Hematopoietic multipotent progenitor cell treated with erythropoietin and hydrocortisone succinate and interleukin-3 and kit ligand, for 4 days (in vitro differentiated cells): ENCODE data around the gene OR10H4.
"Not testable (repeated sequence)": the region's sequence is repeated elsewhere in the genome, so short reads cannot be mapped to it uniquely, and the experiment has no call there.

Experiments
- DNase-seq: peaks from one replicate; pipeline ENCODE4 v3.0.0-alpha.2; 2015

The OR10H4 gene, protein sequence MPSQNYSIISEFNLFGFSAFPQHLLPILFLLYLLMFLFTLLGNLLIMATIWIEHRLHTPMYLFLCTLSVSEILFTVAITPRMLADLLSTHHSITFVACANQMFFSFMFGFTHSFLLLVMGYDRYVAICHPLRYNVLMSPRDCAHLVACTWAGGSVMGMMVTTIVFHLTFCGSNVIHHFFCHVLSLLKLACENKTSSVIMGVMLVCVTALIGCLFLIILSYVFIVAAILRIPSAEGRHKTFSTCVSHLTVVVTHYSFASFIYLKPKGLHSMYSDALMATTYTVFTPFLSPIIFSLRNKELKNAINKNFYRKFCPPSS

DNA sequence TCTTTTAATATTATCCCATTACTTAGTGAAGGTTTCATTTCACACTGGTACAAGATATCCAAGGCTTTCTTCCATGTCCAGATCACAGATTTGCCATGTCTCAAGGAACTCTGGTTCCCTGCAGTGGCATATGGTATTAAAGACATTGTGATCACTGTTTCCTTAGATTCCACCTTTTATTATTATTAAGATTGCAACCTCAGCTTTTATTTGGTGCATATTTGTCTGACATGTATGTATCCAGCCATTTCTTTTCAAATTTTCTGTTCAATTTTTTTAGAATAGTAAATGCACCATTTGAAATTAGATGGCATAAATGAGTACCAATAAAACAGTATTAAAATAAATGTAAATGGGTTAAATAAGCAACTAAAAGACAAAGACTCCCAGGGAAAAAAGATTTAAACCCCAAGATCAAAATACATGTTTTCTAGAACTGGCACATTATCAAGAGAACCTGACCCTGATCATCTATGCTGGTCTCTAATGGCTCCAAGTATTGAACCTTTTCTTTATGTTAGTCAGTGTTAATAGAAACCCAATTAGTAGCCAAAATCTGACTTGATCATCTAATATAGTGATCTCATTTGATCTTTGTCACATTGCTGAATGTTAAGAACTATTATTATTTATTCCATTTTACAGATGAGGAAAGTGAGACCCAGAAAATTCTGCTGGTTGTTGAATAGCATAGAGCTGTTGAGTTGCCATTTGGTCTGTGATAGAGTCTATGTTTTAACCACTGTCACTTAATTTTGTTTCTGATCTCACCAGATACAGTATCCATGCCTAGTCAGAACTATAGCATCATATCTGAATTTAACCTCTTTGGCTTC is at the start of gene OR10H4:
OR10H4 (plus strand) TSS at position 786 of the 836 bp plus-strand sequence; CDS start at position 786, 0 bp downstream.
- DNase-seq, result no peak

DNA sequence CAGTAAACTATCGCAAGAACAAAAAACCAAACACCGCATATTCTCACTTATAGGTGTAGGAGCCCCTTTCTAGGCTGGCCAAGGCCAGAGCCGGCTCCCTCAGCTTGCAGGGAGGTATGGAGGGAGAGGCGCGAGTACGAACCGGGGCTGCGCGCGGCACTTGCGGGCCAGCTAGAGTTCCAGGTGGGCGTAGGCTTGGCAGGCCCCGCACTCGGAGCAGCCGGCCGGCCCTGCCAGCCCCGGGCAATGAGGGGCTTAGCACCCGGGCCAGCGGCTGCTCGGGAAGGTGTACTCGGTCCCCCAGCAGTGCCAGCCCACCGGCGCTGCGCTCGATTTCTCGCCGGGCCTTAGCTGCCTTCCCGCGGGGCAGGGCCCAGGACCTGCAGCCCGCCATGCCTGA is 49.2 kb upstream of the OR10H4 start:
- not testable (repeated sequence) for DNase-seq

DNA sequence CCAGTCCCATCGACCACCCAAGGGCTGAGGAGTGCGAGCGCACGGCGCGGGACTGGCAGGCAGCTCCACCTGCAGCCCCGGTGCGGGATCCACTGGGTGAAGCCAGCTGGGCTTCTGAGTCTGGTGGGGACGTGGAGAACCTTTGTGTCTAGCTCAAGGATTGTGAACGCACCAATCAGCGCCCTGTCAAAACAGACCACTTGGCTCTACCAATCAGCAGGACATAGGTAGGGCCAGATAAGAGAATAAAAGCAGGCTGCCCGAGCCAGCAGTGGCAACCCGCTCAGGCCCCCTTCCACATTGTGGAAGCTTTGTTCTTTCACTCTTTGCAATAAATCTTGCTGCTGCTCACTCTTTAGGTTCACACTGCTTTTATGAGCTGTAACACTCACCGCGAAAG is 48.8 kb upstream of the OR10H4 start:
- peak; percentile 33 for DNase-seq

DNA sequence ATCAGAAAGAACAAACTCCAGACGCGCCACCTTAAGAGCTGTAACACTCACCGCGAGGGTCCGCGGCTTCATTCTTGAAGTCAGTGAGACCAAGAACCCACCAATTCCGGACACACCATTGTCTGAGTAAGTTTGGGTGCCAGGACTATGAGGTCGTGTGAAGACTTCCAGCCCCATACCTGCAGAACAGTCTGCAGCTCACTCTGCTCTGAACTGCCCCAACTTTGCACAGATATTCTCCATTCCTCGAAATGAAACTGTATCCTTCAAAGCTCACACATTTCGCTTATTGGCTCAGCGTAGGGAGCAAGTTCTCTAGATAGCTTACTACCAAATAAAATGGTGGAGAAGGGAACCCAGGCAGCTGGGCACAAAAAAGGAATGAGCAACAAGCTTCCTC is 48.3 kb upstream of the OR10H4 start:
- no peak for DNase-seq

DNA sequence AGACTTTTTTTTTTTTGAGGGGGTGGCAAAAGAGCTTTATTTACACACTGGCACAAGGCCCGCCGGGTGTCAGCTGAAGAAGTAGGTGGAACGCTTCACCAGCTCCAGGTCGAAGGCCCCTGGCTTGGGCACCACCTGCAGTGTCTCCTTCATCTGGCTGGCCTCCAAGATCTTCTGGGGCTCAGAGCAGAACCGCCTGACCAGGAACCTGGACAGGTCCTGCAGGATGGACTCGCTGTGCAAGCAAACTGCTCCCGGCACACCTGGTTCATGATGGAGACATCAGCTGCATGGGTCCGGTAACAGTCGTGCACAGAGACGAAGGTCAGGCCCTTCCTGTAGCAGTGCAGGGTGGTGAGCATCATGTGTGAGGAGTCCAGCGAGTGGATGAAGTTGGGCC is 46.6 kb upstream of the OR10H4 start:
- no peak for DNase-seq

DNA sequence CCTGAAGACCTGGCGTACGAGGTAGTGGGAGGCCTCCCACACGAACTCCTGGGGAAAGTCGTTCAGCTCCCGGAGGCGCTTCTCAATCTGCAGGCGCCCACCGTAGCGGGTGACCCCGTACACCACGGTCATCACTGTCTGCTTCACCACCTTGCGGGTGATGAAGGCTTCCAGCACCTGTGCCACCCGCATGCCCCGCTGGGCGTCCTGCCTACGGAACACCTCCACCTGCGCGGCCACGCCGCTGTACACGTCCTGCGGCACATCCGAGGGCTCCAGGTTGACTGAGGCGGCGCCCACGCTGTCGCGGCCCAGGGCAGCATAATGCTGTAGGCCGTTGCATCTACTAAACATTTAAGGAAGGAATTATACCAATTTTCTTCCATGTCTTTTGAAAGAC is 45.9 kb upstream of the OR10H4 start:
- not testable (repeated sequence) for DNase-seq

DNA sequence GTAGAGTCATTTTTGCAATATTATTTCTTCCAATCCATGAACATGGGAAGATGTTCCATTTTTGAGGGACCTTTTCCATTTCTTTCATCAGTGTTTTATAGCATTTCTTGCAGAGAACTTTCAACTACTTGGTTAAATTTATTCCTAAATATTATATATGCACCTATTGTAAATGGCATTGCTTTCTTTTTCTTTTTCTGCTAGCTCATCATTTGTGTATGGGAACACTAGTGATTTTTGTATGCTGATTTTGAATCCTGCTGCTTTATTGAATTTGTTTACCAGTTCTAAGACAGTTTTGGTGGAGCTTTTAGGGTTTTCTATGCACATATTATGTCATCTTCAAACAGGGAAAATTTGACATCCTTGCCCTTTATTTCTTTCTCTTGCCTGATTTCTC is 43.8 kb upstream of the OR10H4 start:
- no peak for DNase-seq

DNA sequence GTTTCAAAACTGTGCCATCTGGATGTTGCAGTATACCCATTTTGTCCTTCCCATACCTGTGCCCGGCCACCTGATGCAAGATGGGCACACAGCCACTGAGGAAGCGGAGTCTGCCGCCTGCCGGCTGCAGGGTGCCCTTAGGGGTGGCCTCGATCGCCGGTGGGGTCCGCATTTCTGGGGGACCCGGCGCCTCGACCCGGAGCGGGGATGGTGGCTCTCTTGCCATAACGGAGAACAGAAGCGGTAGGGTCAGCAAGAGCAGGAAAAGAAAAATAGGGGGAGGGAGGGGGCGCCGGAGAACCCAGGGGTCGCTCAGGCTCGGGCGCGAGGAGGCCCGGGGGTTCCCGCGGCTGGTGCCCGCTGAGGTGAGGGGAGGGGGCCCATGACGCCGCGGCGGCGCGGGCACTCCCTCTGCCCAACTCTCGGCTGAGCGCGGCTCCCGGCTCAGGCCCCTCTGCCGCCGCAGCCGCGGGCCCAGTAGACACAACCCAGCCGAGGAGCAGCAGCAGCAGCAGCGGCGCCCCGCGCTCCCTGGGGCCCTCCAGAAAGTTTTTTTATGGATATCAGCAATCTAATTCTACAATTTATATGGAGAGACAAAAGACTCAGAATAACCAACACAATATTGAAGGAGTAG is 37.1 kb upstream of the OR10H4 start:
- peak; percentile 54 for DNase-seq

DNA sequence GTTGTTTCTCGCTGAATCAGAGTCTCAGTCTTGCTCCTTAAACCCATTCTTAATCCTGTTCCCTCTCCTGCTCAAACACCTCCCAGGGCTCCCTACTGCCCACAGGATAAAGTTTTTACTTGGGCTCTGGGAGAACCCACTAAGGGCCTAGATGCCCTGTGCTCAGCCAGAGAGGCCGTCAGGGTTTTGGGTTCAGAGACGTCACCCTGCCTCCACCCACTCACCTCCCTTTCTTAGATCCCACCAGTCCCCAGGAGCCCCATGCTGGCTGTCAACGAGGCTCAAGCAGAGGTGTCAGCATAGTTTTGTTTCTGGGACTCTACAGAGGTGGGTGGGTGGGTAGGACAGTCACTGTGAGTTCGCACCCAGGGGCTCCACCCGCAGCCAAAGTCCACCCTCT is 35.4 kb upstream of the OR10H4 start:
- DNase-seq, result no peak

DNA sequence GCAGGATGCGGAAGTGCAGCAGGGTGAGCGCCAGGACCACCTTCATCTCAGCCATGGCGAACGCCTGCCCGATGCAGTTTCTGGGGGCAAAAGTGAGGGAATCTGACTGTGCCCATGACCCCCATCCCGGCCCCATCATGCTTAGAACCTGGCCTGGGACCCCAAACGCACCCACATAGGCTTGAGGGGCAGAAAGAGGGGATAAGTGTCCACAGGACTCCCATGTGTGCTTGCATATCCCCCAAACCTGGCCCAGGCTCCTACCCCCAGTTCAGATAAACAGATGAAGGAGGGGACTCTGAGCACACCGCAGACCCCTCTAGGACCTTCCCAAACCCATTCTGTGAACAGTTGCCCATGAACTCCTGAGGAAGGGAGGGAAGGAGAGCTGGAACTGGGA is 35.0 kb upstream of the OR10H4 start:
- DNase-seq, result no peak

DNA sequence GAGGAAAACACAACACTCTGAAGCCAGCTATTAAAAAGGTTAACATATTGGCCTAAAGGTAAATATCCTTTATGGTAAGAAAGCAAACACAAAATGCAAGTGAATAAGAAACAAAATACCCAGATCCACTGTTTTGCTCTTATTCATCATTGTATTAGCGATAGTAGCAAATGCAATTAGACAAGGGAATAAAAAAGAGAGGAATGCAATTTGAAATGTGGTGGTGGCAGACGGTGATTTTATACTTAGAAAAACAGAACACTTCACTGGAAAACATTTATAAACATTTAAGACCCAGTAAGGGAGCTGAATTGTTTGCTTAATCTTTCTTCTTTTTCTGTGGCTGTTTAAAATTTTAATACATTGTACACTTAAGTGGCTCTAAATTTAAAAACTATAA is 33.7 kb upstream of the OR10H4 start:
- no peak for DNase-seq

DNA sequence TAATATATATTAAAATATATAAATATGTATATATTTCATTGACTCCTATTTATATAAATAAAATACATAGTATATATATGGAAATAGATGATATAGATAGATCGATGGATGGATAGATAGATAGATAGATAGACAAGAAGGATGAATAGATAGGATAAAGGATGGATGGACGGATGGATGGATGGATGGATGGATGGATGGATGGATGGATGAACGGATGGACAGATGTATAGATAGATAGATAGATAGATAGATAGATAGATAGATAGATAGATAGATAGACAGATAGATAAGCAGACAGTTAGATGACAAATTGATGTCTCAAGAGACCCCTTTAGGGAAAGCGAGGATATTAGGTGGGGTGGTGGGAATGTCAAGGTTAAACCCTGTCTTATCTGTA is 29.6 kb upstream of the OR10H4 start:
- no peak for DNase-seq

DNA sequence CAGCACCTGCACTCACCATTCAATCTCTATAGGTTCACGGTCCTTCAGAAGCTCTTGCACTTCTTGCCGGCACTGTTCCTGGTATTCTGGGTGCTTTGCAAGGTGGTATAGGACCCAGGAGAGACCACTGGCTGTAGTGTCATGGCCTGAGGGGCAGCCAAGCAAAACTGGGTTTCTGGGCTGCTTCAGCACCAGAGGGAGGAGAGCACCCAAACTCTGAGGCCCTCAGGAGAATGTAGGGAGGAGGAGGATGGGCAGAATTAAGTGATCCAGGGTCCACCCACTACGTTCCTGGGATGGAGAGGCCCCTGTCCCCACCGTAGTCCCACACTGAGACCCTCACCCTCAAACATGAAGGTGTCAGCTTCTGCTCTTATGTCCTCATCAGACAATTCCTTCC is 26.8 kb upstream of the OR10H4 start:
- DNase-seq, result no peak

DNA sequence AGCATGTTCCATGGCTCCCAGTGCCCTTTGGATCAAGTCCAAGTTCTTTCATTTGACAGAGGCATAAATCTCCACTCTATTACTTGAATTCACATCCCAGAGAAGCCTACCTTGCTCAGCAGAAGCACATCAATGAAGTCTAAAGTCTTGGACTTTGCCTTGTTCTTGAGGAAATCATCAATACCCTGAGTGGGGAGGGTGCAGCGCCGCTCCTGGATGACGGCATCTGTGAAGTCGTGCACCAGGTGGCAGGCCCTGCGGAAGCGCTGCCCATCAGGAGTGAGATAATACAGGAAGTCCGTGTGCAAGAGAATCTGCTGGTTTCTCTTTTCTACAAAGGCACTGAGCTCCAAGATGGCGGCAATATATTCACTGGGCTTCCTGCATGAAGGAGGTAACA is 25.1 kb upstream of the OR10H4 start:
- no peak for DNase-seq

DNA sequence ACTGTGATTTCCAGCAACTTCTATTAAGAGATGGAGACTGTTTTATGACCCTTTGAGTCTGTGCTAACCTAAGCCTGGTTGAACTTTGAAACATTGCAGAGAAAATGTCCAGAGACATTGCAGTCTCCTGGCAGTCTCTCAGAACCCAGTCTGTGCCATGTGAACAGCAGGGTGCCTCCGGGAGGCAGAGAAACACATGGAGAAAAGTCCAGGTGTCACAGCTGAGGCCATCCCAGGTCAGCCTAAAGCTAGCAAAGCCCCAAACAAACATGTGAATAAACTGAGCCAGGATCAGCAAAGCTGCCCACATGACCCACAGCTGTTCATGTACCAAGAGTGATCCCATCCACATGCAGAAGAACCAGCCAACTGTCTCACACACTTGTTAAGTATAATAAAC is 22.3 kb upstream of the OR10H4 start:
- DNase-seq, result no peak

DNA sequence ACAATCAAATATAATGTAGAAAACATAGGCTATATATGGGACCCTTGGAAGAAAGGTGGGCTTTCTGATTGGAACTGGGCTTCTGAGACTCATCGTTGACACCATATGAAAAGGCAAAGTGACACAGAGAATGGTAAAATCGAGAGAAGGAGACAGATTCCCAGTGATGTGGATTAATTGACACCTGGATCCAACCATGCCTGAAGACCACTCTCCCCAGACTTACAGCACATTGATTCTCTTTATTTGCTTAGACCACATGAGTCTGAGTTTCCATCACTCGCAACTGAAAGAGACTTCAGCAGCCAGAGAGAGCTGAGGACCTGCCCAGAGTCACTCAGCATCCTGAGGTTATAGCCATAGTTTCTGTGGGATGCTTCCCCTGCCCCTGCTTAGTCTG is 20.5 kb upstream of the OR10H4 start:
- DNase-seq, result no peak

DNA sequence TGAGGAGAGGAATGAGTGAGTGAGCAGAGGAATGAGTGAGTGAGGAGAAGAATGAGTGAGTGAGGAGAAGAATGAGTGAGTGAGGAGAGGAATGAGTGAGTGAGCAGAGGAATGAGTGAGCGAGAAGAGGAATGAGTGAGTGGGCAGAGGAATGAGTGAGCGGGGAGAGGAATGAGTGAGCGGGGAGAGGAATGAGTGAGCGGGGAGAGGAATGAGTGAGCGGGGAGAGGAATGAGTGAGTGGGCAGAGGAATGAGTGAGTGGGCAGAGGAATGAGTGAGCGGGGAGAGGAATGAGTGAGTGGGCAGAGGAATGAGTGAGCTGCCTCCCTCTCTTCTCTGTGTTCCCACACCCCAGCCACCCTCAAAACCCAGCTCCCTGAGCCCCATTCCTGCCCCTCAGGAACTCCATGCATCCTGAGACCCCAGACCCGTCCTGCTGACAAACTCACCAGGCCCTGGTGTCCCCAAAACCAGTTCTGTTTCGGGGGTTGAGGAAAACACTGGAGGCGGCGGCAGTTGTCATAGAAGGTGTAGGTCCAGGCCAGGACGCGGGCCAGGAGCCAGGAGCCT is 15.0 kb upstream of the OR10H4 start:
- DNase-seq, result not testable (repeated sequence)

DNA sequence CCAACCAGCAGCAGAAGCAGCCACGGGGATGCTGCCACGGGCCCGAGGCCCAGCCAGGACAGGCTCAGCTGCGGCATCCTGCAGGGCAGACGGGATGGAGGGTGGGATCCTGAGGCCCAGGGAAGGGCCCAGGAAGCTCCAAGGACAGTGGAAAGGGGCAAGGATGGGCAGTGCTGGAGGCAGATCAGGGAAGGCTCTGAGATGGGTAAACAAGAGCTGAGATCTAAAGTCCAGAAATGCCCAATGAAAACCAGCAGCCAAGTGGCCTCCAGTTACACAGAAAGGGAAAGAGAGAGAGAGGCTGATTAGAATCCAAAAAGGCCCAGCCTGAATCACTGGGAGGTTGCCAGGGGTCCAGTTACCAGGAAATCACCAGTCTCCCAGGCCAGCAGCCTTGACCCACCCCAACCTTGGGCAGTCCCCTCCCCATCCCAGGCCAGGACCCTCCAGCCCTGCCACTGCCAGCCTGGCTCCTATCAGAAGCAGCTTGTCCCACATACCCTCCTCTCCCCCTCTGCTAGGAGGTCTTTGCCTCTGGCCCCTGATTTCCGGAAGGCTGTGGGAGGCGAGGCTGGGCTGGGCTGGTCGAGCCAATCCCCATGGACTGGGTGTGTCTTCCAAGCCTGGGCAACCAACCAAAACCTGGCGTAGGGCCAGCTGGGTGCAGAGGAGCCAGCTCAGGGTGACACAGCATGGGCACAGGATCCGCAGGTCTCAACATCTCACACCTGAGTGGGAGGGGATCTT is 14.3 kb upstream of the OR10H4 start, which contains the start of gene CYP4F11:
CYP4F11 (minus strand) TSS at position 198 of the 747 bp plus-strand sequence; CDS start at position 77, 121 bp downstream.
- DNase-seq, result peak; percentile 23

DNA sequence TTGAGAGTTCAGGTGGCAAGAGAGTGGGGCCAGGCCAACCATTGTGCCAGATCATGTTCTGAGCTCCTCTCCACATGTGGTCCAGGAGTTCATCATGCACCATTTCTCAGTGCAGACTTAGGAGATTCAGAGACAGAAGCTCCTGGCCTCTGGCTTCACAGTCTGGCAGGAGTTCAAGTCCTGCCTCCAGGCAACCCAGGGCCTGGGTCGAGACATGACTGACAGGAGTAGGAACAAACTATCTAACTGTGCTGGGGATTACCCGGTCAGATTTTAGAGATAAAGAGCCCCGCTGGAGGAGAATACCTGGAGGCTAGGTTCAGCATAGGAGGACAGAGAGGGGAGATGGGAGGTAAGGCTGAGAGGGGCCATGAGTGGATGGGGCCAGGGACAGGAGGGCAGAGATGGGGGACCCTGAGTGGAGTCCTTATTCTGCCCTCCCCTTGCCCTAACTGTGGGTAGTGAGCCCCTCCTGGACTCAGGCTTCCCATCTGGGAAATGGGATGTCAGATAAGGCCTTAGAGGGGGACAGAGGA is 13.6 kb upstream of the OR10H4 start:
- no peak for DNase-seq

DNA sequence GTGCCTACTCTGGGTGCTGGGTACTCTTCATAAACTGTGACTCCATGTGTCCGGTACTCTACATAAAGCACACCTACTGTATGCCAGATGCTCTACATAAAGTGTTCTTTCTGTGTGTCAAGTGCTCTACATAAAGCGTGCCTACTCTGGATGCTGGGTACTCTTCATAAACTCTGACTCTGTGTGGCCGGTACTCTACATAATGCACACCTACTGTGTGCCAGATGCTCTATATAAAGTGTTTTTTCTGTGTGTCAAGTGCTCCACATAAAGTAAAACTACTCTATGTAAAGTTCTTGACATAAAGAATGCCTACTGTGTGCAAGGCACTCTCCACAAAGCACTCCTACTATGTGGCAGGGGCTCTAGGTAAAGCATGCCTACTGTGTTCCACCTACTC is 12.6 kb upstream of the OR10H4 start:
- DNase-seq, result no peak

DNA sequence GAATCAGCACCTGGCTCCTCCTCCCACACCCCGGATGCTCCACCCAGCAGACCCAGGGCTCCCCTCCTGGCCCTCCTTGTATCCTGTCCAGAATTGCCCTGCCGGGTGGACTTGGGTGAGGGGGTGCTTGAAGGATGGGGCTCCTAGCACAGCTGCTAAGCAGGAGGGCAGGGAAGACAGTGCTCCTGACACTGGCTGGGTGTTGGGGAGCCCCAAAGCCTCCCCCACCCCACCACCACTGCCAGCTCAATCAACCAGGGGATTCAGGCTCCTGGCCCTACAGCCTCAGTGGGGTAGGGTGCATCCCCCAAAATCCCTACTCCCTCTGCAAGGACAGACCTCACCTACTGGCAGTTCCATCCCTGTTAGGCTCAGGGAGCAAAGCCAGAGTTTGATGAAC is 11.9 kb upstream of the OR10H4 start:
- no peak for DNase-seq

DNA sequence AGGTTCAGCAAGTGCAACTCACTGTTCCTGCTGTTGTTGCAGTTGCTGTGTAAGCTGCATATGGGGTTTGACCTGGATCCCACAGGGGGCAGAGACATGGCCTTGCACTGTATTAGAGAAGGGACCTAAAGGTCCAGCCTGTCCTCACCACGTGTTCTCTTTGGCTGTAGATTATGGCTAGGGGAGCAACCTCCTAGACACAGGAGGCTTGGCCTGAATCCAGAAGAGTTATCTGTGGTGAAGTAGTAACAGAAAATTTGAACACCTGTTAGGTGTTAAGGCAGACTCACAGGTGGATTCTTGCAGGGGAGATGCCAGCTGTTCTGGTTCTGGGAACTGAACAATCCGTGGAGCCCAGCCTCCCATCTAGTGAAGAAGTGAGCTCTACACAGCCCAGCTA is 11.0 kb upstream of the OR10H4 start:
- no peak for DNase-seq
